ENCODE measurements around the gene SPAG9.

Gene SPAG9

DNA sequence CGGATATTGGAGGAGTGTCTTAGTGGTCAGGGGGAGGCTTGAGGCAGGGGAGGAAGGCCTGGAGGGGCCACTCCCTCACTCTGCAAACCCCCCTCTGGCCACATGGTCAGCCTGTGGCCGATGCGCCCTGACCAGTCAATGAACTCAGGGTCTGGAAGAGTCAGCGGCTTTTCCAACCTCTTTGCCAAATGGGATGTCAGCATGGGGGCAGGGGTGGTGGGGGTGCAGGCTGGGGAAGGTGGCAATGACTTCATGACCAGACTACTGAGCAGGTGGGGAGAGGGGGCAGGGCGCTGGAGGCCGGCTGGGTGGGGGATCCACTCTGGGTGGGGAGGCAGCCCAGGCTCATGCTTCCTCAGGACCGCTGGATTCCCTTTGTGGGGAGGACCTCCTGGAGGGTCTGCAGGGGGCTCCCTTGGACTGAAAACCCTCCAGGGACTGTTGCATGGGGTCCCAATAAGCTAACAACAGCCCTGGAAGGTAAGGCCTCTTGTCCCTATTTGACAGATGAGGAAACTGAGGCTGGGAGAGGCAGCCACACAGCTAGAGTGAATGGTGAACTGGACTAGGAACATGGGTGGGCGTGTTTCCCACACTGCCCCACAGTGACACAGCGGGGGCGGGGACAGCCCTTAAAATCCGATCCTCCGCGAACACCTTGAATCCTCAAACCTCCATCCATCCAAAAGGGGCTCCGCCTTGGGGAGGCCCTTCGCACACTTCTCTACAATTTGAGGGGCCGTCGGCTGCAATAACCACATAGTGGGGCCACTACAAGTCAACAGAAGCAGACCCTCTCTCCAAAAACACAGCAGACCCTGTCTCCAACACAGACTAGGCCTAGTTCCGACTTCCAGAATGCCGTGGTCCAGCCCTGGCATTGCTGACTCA is 173.5 kb downstream of the SPAG9 start:
- H3K9me3 ChIP-seq (ENCODE audit: control insufficient read depth, low read length) = no peaks in the 10 kb centered on the region
- no peak overlapping the region for H3K4me3 ChIP-seq (ENCODE audit: insufficient read depth in 1 of 2, low read depth in 1 of 2, low read length in 2 of 2)
- peak overlapping the region; percentile 58 for H2AK5ac ChIP-seq (ENCODE audit: low read length, severe bottlenecking)
- H3K4ac ChIP-seq (ENCODE audit: low read depth in 1 of 2, low read length in 2 of 2) = no peak overlapping the region
- DNase-seq = no peak
- WGBS = 88% methylated on average over 16 of the region's 19 CpGs
- no peak overlapping the region for H3K23ac ChIP-seq (ENCODE audit: low read length in 2 of 2)
- peak overlapping the region in 1 of 2 experiments; percentile 40 for H3K18ac ChIP-seq (ENCODE audit: low read depth in 1 of 2, low read length in 2 of 2)
- H2BK12ac ChIP-seq (ENCODE audit: low read length in 2 of 2) = peak overlapping the region; percentile 73 to 85
- peak overlapping the region in 1 of 2 experiments; percentile 37 for H3K14ac ChIP-seq (ENCODE audit: low read length in 2 of 2)
- H3K27me3 ChIP-seq (ENCODE audit: control insufficient read depth in 1 of 2, insufficient read depth in 1 of 2, low read length in 2 of 2) = no peaks in the 10 kb centered on the region
- no peak overlapping the region for H3K4me2 ChIP-seq (ENCODE audit: low read length, poor library complexity, severe bottlenecking)
- no peak overlapping the region for H2BK120ac ChIP-seq (ENCODE audit: low read depth, low read length)
- no peaks in the 10 kb centered on the region for H3K79me1 ChIP-seq (replicated peaks; ENCODE audit: low read length, poor library complexity, severe bottlenecking)
- no peak overlapping the region for H3K9ac ChIP-seq (ENCODE audit: low read length)
- H2BK15ac ChIP-seq (ENCODE audit: low read depth, poor library complexity, severe bottlenecking) = peak overlapping the region; percentile 31
- no peak overlapping the region for H3K27ac ChIP-seq (ENCODE audit: low read length, poor library complexity, severe bottlenecking)
- H3K4me1 ChIP-seq (ENCODE audit: control insufficient read depth, insufficient read depth, low read depth, low read length) = peaks cover 61% of the 10 kb centered on the region
- H4K8ac ChIP-seq (ENCODE audit: low read length) = peak overlapping the region; percentile 67
- no peak overlapping the region for H2BK5ac ChIP-seq (ENCODE audit: low read depth, low read length, poor library complexity, severe bottlenecking)
- H2AFZ ChIP-seq (ENCODE audit: low read depth, low read length) = no peak overlapping the region
- H4K91ac ChIP-seq (ENCODE audit: low read length) = peak overlapping the region; percentile 54
- H3K36me3 ChIP-seq (ENCODE audit: control insufficient read depth in 1 of 2, insufficient read depth in 2 of 2, low read depth in 1 of 2, low read length in 2 of 2) = no peaks in the 10 kb centered on the region

DNA sequence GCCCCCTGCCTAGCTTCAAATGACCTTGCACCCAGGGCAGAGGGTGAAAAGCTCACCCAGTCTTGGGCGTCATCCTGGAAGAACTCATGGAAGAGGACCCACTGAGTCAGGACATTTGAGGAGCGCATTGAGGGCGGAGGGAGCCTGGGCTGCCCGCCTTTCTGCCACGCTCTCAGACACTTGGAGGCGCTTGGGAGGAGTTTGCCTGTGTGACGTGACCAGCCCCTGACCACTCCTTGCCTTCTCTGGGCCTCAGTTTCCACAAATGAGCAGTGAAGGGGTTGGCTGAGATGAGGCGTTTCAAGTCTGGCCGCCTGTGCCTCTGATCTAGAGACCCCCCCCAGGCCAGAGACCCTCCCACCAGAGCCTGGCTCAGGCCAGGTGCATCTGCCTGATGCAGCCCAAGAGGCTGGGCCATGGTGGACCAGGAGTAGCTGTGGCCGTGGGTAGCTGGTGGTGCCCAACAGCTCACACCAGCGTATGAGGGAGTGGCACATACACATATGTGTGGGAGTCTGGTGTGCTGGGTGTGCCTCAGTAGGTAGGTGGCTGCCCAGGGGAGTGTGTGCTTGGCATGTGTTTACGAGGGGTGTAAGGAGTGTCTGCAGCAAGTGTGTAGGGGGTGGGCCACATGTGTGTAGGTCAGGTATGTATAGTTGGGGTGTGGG is 174.3 kb downstream of the SPAG9 start:
- Histone ChIP-seq H2BK120ac (ENCODE audit: low read depth, low read length) (peak overlapping the region; percentile 61), H3K9ac (ENCODE audit: low read length) (no peak overlapping the region), H3K4me1 (ENCODE audit: control insufficient read depth, insufficient read depth, low read depth, low read length) (peaks cover 60% of the 10 kb centered on the region), H4K91ac (ENCODE audit: low read length) (peak overlapping the region; percentile 71), H3K9me3 (ENCODE audit: control insufficient read depth, low read length) (no peaks in the 10 kb centered on the region), H2AFZ (ENCODE audit: low read depth, low read length) (no peak overlapping the region), H2BK5ac (ENCODE audit: low read depth, low read length, poor library complexity, severe bottlenecking) (no peak overlapping the region), H3K36me3 (ENCODE audit: control insufficient read depth in 1 of 2, insufficient read depth in 2 of 2, low read depth in 1 of 2, low read length in 2 of 2) (no peaks in the 10 kb centered on the region), H3K4ac (ENCODE audit: low read depth in 1 of 2, low read length in 2 of 2) (peak overlapping the region; percentile 27 to 36), H2BK15ac (ENCODE audit: low read depth, poor library complexity, severe bottlenecking) (peak overlapping the region; percentile 26), H3K27me3 (ENCODE audit: control insufficient read depth in 1 of 2, insufficient read depth in 1 of 2, low read length in 2 of 2) (no peaks in the 10 kb centered on the region), H3K18ac (ENCODE audit: low read depth in 1 of 2, low read length in 2 of 2) (peak overlapping the region; percentile 28 to 40), H2AK5ac (ENCODE audit: low read length, severe bottlenecking) (peak overlapping the region; percentile 26), H3K79me1 (replicated peaks; ENCODE audit: low read length, poor library complexity, severe bottlenecking) (no peaks in the 10 kb centered on the region), H3K23ac (ENCODE audit: low read length in 2 of 2) (no peak overlapping the region), H3K4me3 (ENCODE audit: insufficient read depth in 1 of 2, low read depth in 1 of 2, low read length in 2 of 2) (no peak overlapping the region), H3K14ac (ENCODE audit: low read length in 2 of 2) (peak overlapping the region in 1 of 2 experiments; percentile 37), H4K8ac (ENCODE audit: low read length) (peak overlapping the region; percentile 72), H3K27ac (ENCODE audit: low read length, poor library complexity, severe bottlenecking) (no peak overlapping the region), H3K4me2 (ENCODE audit: low read length, poor library complexity, severe bottlenecking) (no peak overlapping the region), H2BK12ac (ENCODE audit: low read length in 2 of 2) (peak overlapping the region; percentile 82 to 85)
- DNase-seq = no peak
- 97% methylated on average over 11 of the region's 12 CpGs for WGBS

DNA sequence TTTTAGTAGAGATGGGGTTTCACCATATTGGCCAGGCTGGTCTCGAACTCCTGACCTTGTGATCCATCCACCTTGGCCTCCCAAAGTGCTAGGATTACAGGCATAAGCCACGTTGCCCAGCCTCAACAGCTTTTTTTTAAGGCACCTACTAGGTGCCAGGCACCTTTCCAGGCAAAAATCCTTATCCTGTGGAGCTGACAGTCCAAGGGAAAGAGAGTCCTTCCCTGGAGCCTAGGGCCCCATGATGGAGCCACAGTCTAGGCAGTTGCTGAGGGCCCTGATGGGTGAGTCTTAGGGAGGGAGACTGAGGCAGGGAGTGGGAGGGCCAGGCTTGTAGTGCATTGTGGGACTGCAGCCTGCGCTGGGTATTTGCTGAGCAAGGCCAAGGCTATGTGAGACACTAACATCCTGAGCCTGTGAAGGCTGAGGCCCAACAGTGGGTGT is 174.9 kb downstream of the SPAG9 start:
- Histone ChIP-seq H3K79me1 (replicated peaks; ENCODE audit: low read length, poor library complexity, severe bottlenecking) (no peaks in the 10 kb centered on the region), H3K14ac (ENCODE audit: low read length in 2 of 2) (no peak overlapping the region), H4K91ac (ENCODE audit: low read length) (peak overlapping the region; percentile 71), H2BK5ac (ENCODE audit: low read depth, low read length, poor library complexity, severe bottlenecking) (no peak overlapping the region), H3K4me2 (ENCODE audit: low read length, poor library complexity, severe bottlenecking) (no peak overlapping the region), H3K27me3 (ENCODE audit: control insufficient read depth in 1 of 2, insufficient read depth in 1 of 2, low read length in 2 of 2) (no peaks in the 10 kb centered on the region), H3K4me3 (ENCODE audit: insufficient read depth in 1 of 2, low read depth in 1 of 2, low read length in 2 of 2) (no peak overlapping the region), H3K18ac (ENCODE audit: low read depth in 1 of 2, low read length in 2 of 2) (peak overlapping the region in 1 of 2 experiments; percentile 28), H3K27ac (ENCODE audit: low read length, poor library complexity, severe bottlenecking) (no peak overlapping the region), H3K4ac (ENCODE audit: low read depth in 1 of 2, low read length in 2 of 2) (peak overlapping the region in 1 of 2 experiments; percentile 36), H3K36me3 (ENCODE audit: control insufficient read depth in 1 of 2, insufficient read depth in 2 of 2, low read depth in 1 of 2, low read length in 2 of 2) (no peaks in the 10 kb centered on the region), H2BK12ac (ENCODE audit: low read length in 2 of 2) (peak overlapping the region; percentile 75 to 82), H3K9ac (ENCODE audit: low read length) (no peak overlapping the region), H2BK120ac (ENCODE audit: low read depth, low read length) (peak overlapping the region; percentile 61), H2AK5ac (ENCODE audit: low read length, severe bottlenecking) (peak overlapping the region; percentile 26), H3K4me1 (ENCODE audit: control insufficient read depth, insufficient read depth, low read depth, low read length) (peaks cover 59% of the 10 kb centered on the region), H3K23ac (ENCODE audit: low read length in 2 of 2) (no peak overlapping the region), H2BK15ac (ENCODE audit: low read depth, poor library complexity, severe bottlenecking) (peak overlapping the region; percentile 26), H3K9me3 (ENCODE audit: control insufficient read depth, low read length) (no peaks in the 10 kb centered on the region), H4K8ac (ENCODE audit: low read length) (peak overlapping the region; percentile 72), H2AFZ (ENCODE audit: low read depth, low read length) (no peak overlapping the region)
- DNase-seq = no peak
- 86% methylated on average over 3 of the region's 3 CpGs for WGBS
